ENCODE results near the gene CD63. TPM values are rescaled to one million over a fixed set of nuclear protein-coding genes. Genes with fewer than 3 reads are reported as not detected.

The CD63 gene
- total and polyA plus RNA-seq, 2 of the 13 experiments (the other 11 are each of a cell fraction or from before 2014, with no cell fraction given) = 234 to 277 TPM

DNA sequence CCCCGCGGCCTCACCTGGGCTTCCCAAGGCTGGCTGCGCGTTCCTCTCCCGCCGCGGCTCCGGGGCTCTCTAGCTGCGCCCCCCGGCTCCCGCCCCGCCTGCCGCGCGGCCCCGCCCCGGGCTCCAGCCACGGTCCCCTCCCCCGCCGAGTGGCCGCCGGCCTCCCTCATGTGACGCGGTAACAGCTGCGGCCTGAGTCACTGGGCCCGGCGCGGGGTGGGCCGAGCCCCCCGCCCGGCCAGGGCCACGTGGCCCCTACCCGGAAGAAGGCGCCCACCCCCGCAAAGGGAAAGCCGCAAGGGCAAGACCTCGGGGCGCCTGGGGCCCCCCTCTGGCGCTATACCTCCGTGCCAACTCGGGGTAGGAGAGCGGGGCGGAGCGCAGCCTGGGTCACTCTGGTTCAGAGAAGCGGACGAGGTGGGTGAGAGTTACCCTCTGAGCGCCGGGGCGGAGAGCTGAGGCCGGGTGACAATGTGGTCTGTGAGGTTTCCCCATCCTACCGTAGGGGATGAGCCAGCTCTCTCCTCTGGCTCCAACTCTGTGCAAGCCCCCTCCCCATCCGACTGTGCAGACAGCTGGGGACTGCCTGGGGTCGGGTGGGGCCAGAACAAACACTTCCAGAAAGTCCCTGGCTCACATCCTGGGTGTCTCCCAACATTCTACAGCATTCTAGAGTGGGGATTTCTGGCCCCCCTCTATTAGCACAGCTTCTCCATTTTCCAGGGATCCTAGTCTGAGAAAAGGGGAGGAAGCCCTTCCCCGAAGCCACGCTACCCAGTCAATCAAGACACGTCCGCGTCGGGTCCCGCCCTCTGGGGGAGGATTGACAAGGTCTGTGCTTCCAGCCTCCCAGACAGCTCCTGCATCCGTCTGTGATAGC lies at the start of gene CD63 (continued):
- TF ChIP-seq POLR2G (IDR thresholded peaks at IDR 0.05; ENCODE audit: low read depth, low read length) (peak; percentile 79), ZNF343 (CRISPR knock-in tag; IDR thresholded peaks at IDR 0.05) (no peak), CREM (IDR thresholded peaks at IDR 0.05) (no peak; the same call in 1 of the 2 replicates), CREM (CRISPR knock-in tag; IDR thresholded peaks at IDR 0.05) (no peak), GTF3A (CRISPR knock-in tag; conservative IDR thresholded peaks at IDR 0.05) (no peak), EZH2 (conservative IDR thresholded peaks at IDR 0.05; ENCODE audit: low read depth, low read length) (no peak), ELF4 (CRISPR knock-in tag; IDR thresholded peaks at IDR 0.05; ENCODE audit: borderline replicate concordance) (no peak; the same call in 1 of the 2 replicates), NFE2L2 (IDR thresholded peaks at IDR 0.05; ENCODE audit: low read length) (no peak), ZNF720 (CRISPR knock-in tag; IDR thresholded peaks at IDR 0.05) (no peak), ARNT2 (CRISPR knock-in tag; IDR thresholded peaks at IDR 0.05; ENCODE audit: low read depth) (peak; percentile 87), ZNF556 (CRISPR knock-in tag; IDR thresholded peaks at IDR 0.05; ENCODE audit: borderline replicate concordance) (peak; percentile 81), RAD51 (IDR thresholded peaks at IDR 0.05; ENCODE audit: borderline replicate concordance) (no peak), SNAPC2 (CRISPR knock-in tag; IDR thresholded peaks at IDR 0.05) (no peak), ZNF709 (CRISPR knock-in tag; IDR thresholded peaks at IDR 0.05) (no peak), TBX2 (CRISPR knock-in tag; IDR thresholded peaks at IDR 0.05; ENCODE audit: borderline replicate concordance) (peak; percentile 76), NKX3-1 (CRISPR knock-in tag; IDR thresholded peaks at IDR 0.05) (no peak)
- TF ChIP-seq, protein P1, sequence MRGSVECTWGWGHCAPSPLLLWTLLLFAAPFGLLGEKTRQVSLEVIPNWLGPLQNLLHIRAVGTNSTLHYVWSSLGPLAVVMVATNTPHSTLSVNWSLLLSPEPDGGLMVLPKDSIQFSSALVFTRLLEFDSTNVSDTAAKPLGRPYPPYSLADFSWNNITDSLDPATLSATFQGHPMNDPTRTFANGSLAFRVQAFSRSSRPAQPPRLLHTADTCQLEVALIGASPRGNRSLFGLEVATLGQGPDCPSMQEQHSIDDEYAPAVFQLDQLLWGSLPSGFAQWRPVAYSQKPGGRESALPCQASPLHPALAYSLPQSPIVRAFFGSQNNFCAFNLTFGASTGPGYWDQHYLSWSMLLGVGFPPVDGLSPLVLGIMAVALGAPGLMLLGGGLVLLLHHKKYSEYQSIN (CRISPR knock-in tag; IDR thresholded peaks at IDR 0.05; ENCODE audit: borderline replicate concordance) = no peak
- TF ChIP-seq, protein P2, sequence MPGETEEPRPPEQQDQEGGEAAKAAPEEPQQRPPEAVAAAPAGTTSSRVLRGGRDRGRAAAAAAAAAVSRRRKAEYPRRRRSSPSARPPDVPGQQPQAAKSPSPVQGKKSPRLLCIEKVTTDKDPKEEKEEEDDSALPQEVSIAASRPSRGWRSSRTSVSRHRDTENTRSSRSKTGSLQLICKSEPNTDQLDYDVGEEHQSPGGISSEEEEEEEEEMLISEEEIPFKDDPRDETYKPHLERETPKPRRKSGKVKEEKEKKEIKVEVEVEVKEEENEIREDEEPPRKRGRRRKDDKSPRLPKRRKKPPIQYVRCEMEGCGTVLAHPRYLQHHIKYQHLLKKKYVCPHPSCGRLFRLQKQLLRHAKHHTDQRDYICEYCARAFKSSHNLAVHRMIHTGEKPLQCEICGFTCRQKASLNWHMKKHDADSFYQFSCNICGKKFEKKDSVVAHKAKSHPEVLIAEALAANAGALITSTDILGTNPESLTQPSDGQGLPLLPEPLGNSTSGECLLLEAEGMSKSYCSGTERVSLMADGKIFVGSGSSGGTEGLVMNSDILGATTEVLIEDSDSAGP (CRISPR knock-in tag; IDR thresholded peaks at IDR 0.05; ENCODE audit: borderline replicate concordance) = peak; percentile 76
- TF ChIP-seq, protein P3, sequence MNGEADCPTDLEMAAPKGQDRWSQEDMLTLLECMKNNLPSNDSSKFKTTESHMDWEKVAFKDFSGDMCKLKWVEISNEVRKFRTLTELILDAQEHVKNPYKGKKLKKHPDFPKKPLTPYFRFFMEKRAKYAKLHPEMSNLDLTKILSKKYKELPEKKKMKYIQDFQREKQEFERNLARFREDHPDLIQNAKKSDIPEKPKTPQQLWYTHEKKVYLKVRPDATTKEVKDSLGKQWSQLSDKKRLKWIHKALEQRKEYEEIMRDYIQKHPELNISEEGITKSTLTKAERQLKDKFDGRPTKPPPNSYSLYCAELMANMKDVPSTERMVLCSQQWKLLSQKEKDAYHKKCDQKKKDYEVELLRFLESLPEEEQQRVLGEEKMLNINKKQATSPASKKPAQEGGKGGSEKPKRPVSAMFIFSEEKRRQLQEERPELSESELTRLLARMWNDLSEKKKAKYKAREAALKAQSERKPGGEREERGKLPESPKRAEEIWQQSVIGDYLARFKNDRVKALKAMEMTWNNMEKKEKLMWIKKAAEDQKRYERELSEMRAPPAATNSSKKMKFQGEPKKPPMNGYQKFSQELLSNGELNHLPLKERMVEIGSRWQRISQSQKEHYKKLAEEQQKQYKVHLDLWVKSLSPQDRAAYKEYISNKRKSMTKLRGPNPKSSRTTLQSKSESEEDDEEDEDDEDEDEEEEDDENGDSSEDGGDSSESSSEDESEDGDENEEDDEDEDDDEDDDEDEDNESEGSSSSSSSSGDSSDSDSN (CRISPR knock-in tag; IDR thresholded peaks at IDR 0.05) = peak; percentile 46
- TF ChIP-seq, protein P4, sequence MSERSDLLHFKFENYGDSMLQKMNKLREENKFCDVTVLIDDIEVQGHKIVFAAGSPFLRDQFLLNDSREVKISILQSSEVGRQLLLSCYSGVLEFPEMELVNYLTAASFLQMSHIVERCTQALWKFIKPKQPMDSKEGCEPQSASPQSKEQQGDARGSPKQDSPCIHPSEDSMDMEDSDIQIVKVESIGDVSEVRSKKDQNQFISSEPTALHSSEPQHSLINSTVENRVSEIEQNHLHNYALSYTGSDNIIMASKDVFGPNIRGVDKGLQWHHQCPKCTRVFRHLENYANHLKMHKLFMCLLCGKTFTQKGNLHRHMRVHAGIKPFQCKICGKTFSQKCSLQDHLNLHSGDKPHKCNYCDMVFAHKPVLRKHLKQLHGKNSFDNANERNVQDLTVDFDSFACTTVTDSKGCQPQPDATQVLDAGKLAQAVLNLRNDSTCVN (CRISPR knock-in tag; IDR thresholded peaks at IDR 0.05; ENCODE audit: borderline replicate concordance) = no peak

All from HepG2 (cell line).